HL-60 (cell line): Measurements from ENCODE around the gene CADM4.

Experiments used
- CTCF ChIP-seq: IDR thresholded peaks from one replicate; pipeline ENCODE4 v1.5.1; 2011; ENCODE audit warnings: low read length, control low read depth, inconsistent platforms; ENCODE audit not compliant: insufficient read depth
- GABPA ChIP-seq: IDR thresholded peaks from 2 replicates; pipeline ENCODE4 v1.6.1; 2012; ENCODE audit warnings: low read depth
- POLR2AphosphoS5 ChIP-seq: IDR thresholded peaks from 2 replicates; pipeline ENCODE4 v1.6.1; 2012; ENCODE audit warnings: low read depth
- TF ChIP-seq, protein P1 (sequence below): IDR thresholded peaks from 2 replicates; pipeline ENCODE4 v1.6.1; 2012; ENCODE audit warnings: low read depth; ENCODE audit not compliant: insufficient replicate concordance

DNA sequence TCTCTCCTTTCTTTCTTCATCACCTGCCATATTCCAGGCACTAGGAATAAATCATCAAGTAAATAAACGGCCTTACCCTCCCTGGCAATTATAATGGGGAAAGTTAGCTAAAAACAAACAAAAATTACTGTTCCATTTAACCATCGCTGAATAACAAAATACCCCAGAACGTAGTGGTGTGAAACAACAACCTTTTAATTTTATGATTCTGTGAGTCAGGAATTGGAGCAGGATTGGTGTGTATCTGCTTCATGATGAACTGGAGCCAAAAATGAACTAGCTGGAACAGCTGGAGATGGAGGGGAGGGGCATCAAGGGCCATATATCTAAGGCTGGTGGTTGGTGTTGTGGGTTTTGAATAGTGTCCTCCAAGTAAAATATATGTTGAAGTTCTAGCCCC lies 3.7 kb upstream of the CADM4 start:
- TF ChIP-seq, protein P1, sequence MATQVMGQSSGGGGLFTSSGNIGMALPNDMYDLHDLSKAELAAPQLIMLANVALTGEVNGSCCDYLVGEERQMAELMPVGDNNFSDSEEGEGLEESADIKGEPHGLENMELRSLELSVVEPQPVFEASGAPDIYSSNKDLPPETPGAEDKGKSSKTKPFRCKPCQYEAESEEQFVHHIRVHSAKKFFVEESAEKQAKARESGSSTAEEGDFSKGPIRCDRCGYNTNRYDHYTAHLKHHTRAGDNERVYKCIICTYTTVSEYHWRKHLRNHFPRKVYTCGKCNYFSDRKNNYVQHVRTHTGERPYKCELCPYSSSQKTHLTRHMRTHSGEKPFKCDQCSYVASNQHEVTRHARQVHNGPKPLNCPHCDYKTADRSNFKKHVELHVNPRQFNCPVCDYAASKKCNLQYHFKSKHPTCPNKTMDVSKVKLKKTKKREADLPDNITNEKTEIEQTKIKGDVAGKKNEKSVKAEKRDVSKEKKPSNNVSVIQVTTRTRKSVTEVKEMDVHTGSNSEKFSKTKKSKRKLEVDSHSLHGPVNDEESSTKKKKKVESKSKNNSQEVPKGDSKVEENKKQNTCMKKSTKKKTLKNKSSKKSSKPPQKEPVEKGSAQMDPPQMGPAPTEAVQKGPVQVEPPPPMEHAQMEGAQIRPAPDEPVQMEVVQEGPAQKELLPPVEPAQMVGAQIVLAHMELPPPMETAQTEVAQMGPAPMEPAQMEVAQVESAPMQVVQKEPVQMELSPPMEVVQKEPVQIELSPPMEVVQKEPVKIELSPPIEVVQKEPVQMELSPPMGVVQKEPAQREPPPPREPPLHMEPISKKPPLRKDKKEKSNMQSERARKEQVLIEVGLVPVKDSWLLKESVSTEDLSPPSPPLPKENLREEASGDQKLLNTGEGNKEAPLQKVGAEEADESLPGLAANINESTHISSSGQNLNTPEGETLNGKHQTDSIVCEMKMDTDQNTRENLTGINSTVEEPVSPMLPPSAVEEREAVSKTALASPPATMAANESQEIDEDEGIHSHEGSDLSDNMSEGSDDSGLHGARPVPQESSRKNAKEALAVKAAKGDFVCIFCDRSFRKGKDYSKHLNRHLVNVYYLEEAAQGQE: no peak
- TF ChIP-seq CTCF (no peak), GABPA (no peak), POLR2AphosphoS5 (no peak)
